MCF 10A (cell line): ENCODE results near the gene TAS2R30. TPM values are rescaled to one million over a fixed set of nuclear protein-coding genes. Genes with fewer than 3 reads are reported as not detected.

Source experiments
- BruUV-seq: library from RNA; stranded (reverse); fragments of 400-500 nt; replicated peaks from 2 replicates; lab custom pipeline; 2021; lab: Mats Ljungman, UMichigan
- CTCF ChIA-PET: fragments of 300-600 bp; sonication (Branson Sonifier 250); formaldehyde crosslinking; extraction: SDS; loops from one replicate; lab custom pipeline; 2021; ENCODE audit warnings: antibody characterized with exemption, inconsistent platforms; lab: Yijun Ruan, JAX
- POLR2A ChIA-PET: fragments of 300-600, 350-650 bp; sonication (Branson Sonifier 250); formaldehyde crosslinking; extraction: SDS; loops from one replicate; lab custom pipeline; 2020; ENCODE audit warnings: antibody characterized with exemption, inconsistent platforms; lab: Yijun Ruan, JAX
- DNase-seq: peaks from one replicate; pipeline ENCODE4 v3.0.0-alpha.2; 2018; ENCODE audit not compliant: unreplicated experiment
- H3K27ac Mint-ChIP-seq: one replicate; pipeline ENCODE4 v1.8.0; 2022; ENCODE audit warnings: mild to moderate bottlenecking, low read depth, mixed read lengths; ENCODE audit not compliant: unreplicated experiment
- H3K27me3 Mint-ChIP-seq: one replicate; pipeline ENCODE4 v1.8.0; 2022; ENCODE audit warnings: mixed read lengths; ENCODE audit not compliant: insufficient read depth, unreplicated experiment
- H3K36me3 Mint-ChIP-seq: one replicate; pipeline ENCODE4 v1.8.0; 2022; ENCODE audit warnings: mild to moderate bottlenecking, moderate library complexity, mixed read lengths; ENCODE audit not compliant: insufficient read depth, unreplicated experiment
- H3K4me1 Mint-ChIP-seq: one replicate; pipeline ENCODE4 v1.8.0; 2022; ENCODE audit warnings: mixed read lengths; ENCODE audit not compliant: insufficient read depth, unreplicated experiment
- H3K4me3 Mint-ChIP-seq: one replicate; pipeline ENCODE4 v1.8.0; 2022; ENCODE audit warnings: mild to moderate bottlenecking, moderate library complexity, mixed read lengths; ENCODE audit not compliant: unreplicated experiment
- H3K9me3 Mint-ChIP-seq: one replicate; pipeline ENCODE4 v1.8.0; 2022; ENCODE audit warnings: mixed read lengths; ENCODE audit not compliant: unreplicated experiment
- CTCF ChIP-seq: fragments of 200-600 bp; IDR thresholded peaks from one replicate; pipeline ENCODE4 v1.8.0; 2022; ENCODE audit warnings: antibody characterized with exemption, mild to moderate bottlenecking; ENCODE audit not compliant: unreplicated experiment
- intact Hi-C: fragments of 100-400 bp; cut with micrococcal nuclease; formaldehyde crosslinking; loops from 2 replicates; pipeline ENCODE4 v1.14.1; 2022
- total RNA-seq: library from RNA; stranded (reverse); gene quantifications from 2 replicates; pipeline ENCODE4 v1.2.3, GENCODE V29; 2022

TAS2R30 gene
- total RNA-seq, 1 experiment from 2014 or later, result 1.9 TPM

- Mint-ChIP-seq H3K9me3 (no peaks in the 10 kb centered on the region), H3K36me3 (peaks cover 43% of the 10 kb centered on the region), H3K4me1 (peaks cover 6% of the 10 kb centered on the region), H3K27me3 (no peaks in the 10 kb centered on the region), H3K27ac (no peak overlapping the region), H3K4me3 (no peak overlapping the region)
- TF ChIP-seq CTCF, result no peak
- CTCF ChIA-PET, result interaction anchor here (0.6 to 1.7 kb wide), 3 partner anchors 9 to 37 kb away, joined by 3 to 4 read pairs (median 3); partner anchors contain the start of gene SMIM10L1
- POLR2A ChIA-PET, result interaction anchor here (2.8 kb wide), 1 partner anchor 9 kb away, joined by 19 read pairs; the partner anchor contains the start of gene SMIM10L1
- no TSS peak for BruUV-seq
- no peak for DNase-seq
- intact Hi-C loops, result no loop called here
Measured at GRCh38 chr12:11162502-11162901, 28.1 kb upstream of the TAS2R30 start.

- Mint-ChIP-seq H3K9me3 (no peaks in the 10 kb centered on the region), H3K27ac (no peak overlapping the region)
- no TSS peak for BruUV-seq
Measured at GRCh38 chr12:11158885-11159444, 24.5 kb upstream of the TAS2R30 start.

GRCh38 chr12:11154400-11154925 is 20.0 kb upstream of the TAS2R30 start:
- H3K9me3 Mint-ChIP-seq, result no peaks in the 10 kb centered on the region
- H3K4me3 Mint-ChIP-seq, result no peak overlapping the region
- peak overlapping the region; percentile 12 for H3K27ac Mint-ChIP-seq
- H3K4me1 Mint-ChIP-seq, result no peaks in the 10 kb centered on the region
- ChIA-PET POLR2A (interaction anchor here (1.4 kb wide), 1 partner anchor 16 kb away, joined by 4 read pairs; the partner anchor contains the start of gene SMIM10L1), CTCF (no interaction called here)
- intact Hi-C loops, result no loop called here
- no peak for DNase-seq
- peaks cover 19% of the 10 kb centered on the region for H3K36me3 Mint-ChIP-seq
- no peaks in the 10 kb centered on the region for H3K27me3 Mint-ChIP-seq
- TF ChIP-seq CTCF, result no peak
- no TSS peak for BruUV-seq

More at GRCh38 chr12:11158885-11159444, 24.5 kb upstream of the TAS2R30 start:
- ChIA-PET CTCF (no interaction called here), POLR2A (interaction anchor here (0.6 to 4.5 kb wide), 4 partner anchors 8 to 190 kb away, joined by 3 to 36 read pairs (median 4); partner anchors contain the start of gene SMIM10L1)
- intact Hi-C loops, result no loop called here
- Mint-ChIP-seq H3K4me1 (peaks cover 6% of the 10 kb centered on the region), H3K36me3 (peaks cover 28% of the 10 kb centered on the region), H3K27me3 (no peaks in the 10 kb centered on the region), H3K4me3 (no peak overlapping the region)
- no peak for TF ChIP-seq CTCF
- no peak for DNase-seq

GRCh38 chr12:11152725-11153124 is 18.3 kb upstream of the TAS2R30 start:
- H3K36me3 Mint-ChIP-seq, result peaks cover 12% of the 10 kb centered on the region
- no peak overlapping the region for H3K27ac Mint-ChIP-seq
- no peak for TF ChIP-seq CTCF
- ChIA-PET CTCF (no interaction called here), POLR2A (interaction anchor here (1.3 kb wide), 1 partner anchor 18 kb away, joined by 5 read pairs; the partner anchor contains the start of gene SMIM10L1)
- H3K9me3 Mint-ChIP-seq, result no peaks in the 10 kb centered on the region
- no TSS peak for BruUV-seq
- no peak for DNase-seq
- H3K27me3 Mint-ChIP-seq, result no peaks in the 10 kb centered on the region
- intact Hi-C loops, result no loop called here
- no peaks in the 10 kb centered on the region for H3K4me1 Mint-ChIP-seq
- H3K4me3 Mint-ChIP-seq, result no peak overlapping the region
